GF-D8 (cell line): ENCODE data around the gene SLC38A1.

Experiments
- DNase-seq: peaks from one replicate; lab custom pipeline; 2025; lab: John Stamatoyannopoulos, UW

The SLC38A1 gene

GRCh38 chr12:46230983-46231382 lies 37.9 kb downstream of the SLC38A1 start:
- no peak for DNase-seq

GRCh38 chr12:46230306-46230705 lies 38.5 kb downstream of the SLC38A1 start:
- peak; percentile 17 for DNase-seq

GRCh38 chr12:46227616-46228015 lies 41.2 kb downstream of the SLC38A1 start:
- peak; percentile 64 for DNase-seq

DNA sequence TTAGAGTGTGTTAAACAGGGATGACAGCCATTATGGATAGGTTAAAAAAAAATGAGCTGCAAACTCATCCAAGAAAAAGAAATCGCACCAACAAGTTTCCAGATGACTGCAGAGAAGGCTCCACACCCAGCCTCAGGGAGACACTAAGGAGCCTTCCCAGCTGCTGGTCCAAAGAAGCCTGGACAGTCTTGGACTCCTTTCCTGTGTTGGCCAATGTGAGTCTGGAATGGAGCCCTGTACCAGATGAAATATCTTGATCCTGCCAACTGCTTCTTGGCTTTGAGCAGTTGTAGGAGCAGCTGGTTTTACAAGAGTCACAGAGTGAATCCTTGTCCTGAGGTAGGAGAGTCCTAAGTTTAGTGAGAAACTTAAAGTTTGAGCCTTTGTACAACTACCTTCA lies 44.5 kb downstream of the SLC38A1 start:
- no peak for DNase-seq

- DNase-seq: no peak
Observed at GRCh38 chr12:46223047-46223446, 45.8 kb downstream of the SLC38A1 start.

DNA sequence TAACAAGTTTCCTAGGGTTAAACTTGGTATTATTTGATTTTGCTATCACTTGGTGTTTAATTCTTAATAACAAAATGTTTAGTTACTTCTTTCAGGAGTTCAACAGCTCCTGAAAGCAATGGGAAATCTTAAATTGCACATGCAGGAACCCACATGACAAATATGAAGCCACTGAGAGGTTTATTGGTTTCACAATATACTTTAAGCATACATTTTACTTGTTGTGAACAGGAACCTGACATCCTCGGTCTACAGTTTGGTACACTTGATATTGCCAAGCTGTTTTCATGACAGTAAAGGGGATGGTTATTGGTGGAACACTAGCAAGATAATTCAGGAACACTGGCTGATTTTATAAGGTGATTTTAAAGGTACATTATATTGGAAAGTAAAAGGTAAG lies 46.2 kb downstream of the SLC38A1 start:
- DNase-seq: peak; percentile 46

GRCh38 chr12:46221255-46222128 lies 47.4 kb downstream of the SLC38A1 start:
- DNase-seq: no peak

- no peak for DNase-seq
Observed at GRCh38 chr12:46219877-46220655, 48.8 kb downstream of the SLC38A1 start.

DNA sequence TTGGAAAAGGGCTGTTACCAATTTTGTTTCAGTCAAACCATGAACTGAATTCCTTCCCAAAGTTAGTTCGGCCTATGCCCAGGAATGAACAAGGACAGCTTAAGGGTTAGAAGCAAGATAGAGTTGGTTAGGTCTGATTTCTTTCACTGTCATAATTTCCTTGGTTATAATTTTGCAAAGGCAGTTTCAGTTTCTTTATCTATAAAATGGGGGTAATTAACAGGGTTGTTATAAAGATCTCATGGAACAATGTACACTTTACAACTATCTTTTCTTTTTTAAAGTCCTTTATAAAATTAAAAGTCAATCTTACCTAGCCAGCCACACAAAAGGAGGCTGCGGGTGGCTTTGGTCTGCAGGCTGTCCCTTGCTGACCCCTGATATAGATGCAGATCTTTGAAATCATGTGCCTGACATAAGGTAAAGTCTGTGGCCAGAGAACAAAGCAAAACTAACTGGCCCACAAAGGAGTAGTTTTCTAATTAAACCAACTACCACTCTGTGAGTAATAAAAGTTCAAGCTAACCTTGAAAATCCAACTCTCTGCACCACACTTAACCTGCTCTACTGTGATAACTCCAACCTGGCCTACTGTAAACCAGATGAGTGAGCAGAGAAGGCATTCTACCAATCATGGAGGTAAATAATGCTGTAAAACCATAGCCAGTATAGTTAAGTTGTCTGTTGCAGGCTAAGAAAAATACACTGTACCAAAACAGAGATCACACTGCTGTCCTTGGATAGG lies 49.5 kb downstream of the SLC38A1 start:
- no peak for DNase-seq

GRCh38 chr12:46218322-46219095 lies 50.3 kb downstream of the SLC38A1 start:
- DNase-seq: no peak

GRCh38 chr12:46217541-46218321 lies 51.1 kb downstream of the SLC38A1 start:
- DNase-seq: peak; percentile 88

DNA sequence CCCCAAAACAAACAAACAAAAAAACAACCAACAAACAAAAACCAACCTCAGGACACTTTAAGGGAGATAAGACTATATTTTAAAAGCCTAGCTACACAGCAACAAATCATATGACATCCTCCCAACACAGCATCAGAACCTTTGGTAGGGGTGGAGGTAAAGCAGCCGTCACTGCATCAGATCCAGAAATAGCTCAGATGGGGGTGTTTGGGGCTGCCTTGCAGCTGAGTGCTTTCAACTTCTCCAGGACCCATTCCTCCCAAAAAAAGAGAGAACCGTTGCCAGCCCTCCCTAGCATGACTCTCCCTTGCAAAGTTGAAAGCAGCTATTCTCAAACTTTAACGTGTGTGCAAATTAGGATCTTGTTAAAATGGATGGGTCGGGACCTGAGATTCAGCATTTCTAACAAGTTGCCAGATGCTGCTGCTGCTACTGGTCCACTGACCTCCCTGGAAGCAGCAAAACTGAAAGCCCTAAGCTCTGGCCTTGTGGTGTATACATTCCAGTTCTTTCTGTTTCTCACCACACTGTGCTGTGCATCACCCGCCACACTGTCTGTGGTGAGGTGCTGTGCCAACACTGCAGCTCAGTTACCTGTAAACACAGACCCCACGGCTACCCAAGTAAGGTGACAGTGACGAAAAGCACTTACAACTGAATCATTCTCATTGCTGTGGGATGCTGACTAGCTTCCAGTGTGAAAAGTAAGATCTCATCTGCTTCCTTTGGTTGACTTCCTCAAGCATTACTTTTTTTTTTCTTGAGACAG lies 54.0 kb downstream of the SLC38A1 start:
- DNase-seq: no peak

- no peak for DNase-seq
Observed at GRCh38 chr12:46212108-46212982, 56.5 kb downstream of the SLC38A1 start.

DNA sequence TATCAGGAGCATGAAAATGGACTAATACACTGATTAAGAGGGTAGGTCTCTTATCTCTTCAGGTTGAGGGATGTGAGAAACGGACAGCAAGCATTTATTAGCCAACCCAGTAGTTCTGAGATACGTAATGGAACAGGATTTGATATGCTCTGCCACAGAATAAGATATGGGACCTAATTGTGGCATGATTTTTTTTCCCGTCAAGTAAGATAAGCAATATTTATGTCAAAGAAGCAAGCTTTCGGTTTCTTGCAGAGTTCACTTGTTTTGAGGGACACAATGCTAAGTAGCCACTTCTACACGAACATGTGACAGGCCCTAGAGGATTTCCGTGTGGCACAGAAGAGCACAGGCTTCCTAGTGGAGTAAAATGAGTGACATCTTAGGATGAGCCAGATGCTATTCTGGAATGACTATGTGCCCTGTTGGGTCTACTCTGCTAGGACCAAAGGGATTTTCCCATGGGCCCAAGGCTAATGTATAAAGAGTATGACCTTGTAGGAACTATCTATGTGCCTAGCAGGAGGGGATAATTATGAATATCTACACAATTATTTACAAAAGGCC lies 57.9 kb downstream of the SLC38A1 start:
- DNase-seq: no peak

DNA sequence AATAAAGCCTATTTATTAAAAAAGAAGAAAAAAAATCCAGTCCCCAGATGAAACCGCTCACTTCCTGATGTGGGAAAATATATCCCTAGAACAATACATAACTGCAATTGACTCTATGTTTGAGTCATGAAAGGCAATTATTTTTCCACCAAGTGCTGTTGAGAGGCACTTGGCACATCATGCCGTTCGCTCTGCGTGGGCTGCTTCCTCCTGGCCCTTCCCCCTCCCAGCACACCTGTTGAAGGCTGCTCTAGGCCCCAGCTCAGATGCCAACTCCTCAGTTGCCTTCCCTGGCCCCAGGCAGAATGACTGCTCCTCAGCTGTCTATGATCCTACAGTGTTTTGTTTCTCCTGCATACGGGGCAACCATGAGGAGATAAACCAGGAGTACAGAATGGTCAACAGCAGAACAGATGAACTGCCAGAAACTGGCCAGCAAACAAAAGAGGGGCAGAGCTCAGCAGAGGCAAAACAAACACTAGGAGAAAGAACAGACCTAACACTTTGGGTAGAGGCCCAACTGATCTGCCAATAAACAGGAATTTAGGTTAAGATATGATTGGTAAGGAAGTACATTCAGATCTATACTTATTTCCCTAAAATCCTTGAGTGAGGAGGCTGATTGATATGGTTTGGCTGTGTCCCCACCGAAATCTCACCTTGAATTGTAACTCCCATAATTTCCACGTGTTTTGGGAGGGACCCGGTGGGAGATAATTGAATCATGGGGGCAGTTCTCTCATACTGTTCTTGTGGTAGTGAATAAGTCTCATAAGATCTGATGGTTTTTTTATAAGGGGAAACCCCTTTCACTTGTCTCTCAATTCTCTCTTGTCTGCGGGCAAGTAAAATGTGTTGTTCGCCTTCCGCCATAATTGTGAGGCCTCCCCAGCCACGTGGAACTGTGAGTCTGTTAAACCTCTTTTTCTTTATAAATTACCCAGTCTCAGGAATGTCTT lies 58.6 kb downstream of the SLC38A1 start:
- no peak for DNase-seq

DNA sequence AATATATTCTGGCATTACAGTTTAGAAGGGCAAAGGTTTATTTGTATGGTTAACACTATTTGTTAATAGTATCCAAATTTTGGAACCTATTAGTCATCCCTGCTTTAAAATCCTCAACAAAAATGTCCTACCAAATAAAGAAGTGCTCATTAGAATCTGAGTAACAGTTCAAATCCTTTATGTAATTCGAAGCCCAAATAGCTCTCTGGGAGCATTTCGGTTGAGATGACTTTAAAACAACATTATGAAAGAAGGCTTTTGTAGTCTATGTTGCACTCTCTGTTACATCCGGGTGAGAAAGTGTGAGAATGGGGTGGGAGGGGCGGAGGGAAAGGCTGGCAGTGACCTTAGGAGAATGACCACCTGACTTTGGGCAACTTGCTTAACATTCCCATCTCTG lies 59.7 kb downstream of the SLC38A1 start:
- no peak for DNase-seq

GRCh38 chr12:46208370-46208769 lies 60.5 kb downstream of the SLC38A1 start:
- no peak for DNase-seq

DNA sequence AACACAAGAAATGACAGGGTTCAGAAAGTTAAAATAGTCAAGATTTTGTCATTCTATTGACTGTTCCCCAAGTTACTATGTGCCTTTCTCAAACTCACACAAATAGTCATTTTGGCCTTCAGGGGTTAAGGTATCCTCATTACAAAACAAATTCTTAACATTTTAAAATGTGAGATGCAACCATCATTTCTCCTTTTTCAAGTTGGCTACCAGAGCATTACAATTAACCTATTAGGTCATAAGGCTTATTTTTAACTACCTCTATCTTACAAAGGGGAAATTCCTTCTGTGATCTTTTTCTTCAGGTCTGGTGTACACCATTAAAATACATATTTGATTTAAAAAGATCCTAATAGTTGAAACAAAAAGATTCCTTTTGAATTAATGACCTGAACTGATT lies 61.2 kb downstream of the SLC38A1 start:
- no peak for DNase-seq
